H4 (cell line): ENCODE measurements around the gene INCENP. TPM values are rescaled to one million over a fixed set of nuclear protein-coding genes. Genes with fewer than 3 reads are reported as not detected.
"Not testable (repeated sequence)": the region's sequence is repeated elsewhere in the genome, so short reads cannot be mapped to it uniquely, and the experiment has no call there.

Source experiments
- DNase-seq: peaks from one replicate; pipeline ENCODE4 v3.0.0-alpha.2; 2015; ENCODE audit warnings: low spot score
- total RNA-seq: library from RNA; depleted of rRNA; stranded (reverse); fragments of >200 nt; shearing (Covaris generic); gene quantifications from 2 replicates; pipeline ENCODE4 v1.2.3, GENCODE V29; 2014; rRNA removed

The INCENP gene
- total RNA-seq, 1 experiment from 2014 or later = 48.9 TPM

- DNase-seq = no peak
Measured at GRCh38 chr11:62169448-62169847, 45.6 kb downstream of the INCENP start.

GRCh38 chr11:62169935-62170334 is 46.1 kb downstream of the INCENP start:
- no peak for DNase-seq

GRCh38 chr11:62171261-62171723 is 47.5 kb downstream of the INCENP start:
- peak; percentile 79 for DNase-seq

- no peak for DNase-seq
Measured at GRCh38 chr11:62172294-62172693, 48.5 kb downstream of the INCENP start.

- DNase-seq = no peak
Measured at GRCh38 chr11:62176766-62177165, 53.0 kb downstream of the INCENP start.

- no peak for DNase-seq
Measured at GRCh38 chr11:62179995-62180394, 56.2 kb downstream of the INCENP start.

- DNase-seq = no peak
Measured at GRCh38 chr11:62181097-62181496, 57.3 kb downstream of the INCENP start.

- no peak for DNase-seq
Measured at GRCh38 chr11:62182147-62182891, 58.5 kb downstream of the INCENP start.

GRCh38 chr11:62186195-62186594 is 62.4 kb downstream of the INCENP start:
- DNase-seq = no peak

GRCh38 chr11:62190011-62190410 is 66.2 kb downstream of the INCENP start, which contains the start of gene SCGB1D1:
Gene SCGB1D1 (plus strand): TSS chr11:62190216. CDS start chr11:62190285, 69 bp downstream.
- no peak for DNase-seq

- no peak for DNase-seq
Measured at GRCh38 chr11:62193952-62194351, 70.1 kb downstream of the INCENP start.

GRCh38 chr11:62195010-62195409 is 71.2 kb downstream of the INCENP start:
- not testable (repeated sequence) for DNase-seq

- DNase-seq = no peak
Measured at GRCh38 chr11:62195945-62196344, 72.1 kb downstream of the INCENP start.

GRCh38 chr11:62197400-62197799 is 73.6 kb downstream of the INCENP start:
- DNase-seq = not testable (repeated sequence)

- no peak for DNase-seq
Measured at GRCh38 chr11:62201376-62201775, 77.6 kb downstream of the INCENP start.

Other genes with a start within 250 kb of the INCENP start
- 34.8 and 47.1 TPM in 2 replicates for gene FADS3, start 232.5 kb upstream of the INCENP start, total RNA-seq
- 2.3 and 7.4 TPM in 2 replicates for gene RAB3IL1, start 206.4 kb upstream of the INCENP start, total RNA-seq
- gene BEST1, start 173.7 kb upstream of the INCENP start, total RNA-seq = 0.39 and 0.62 TPM in 2 replicates
- gene FTH1, start 156.4 kb upstream of the INCENP start, total RNA-seq = 966 and 1,264 TPM in 2 replicates
- gene SCGB1D1, start 66.2 kb downstream of the INCENP start, total RNA-seq = not detected in 2 replicates
- not detected in 2 replicates for gene SCGB2A1, start 84.7 kb downstream of the INCENP start, total RNA-seq
- gene SCGB1D2, start 118.2 kb downstream of the INCENP start, total RNA-seq = not detected in 2 replicates
- gene SCGB2A2, start 146.1 kb downstream of the INCENP start, total RNA-seq = not detected in 2 replicates
- not detected in 2 replicates for gene SCGB1D4, start 175.1 kb downstream of the INCENP start, total RNA-seq
- 4.3 and 10.6 TPM in 2 replicates for gene ASRGL1, start 213.4 kb downstream of the INCENP start, total RNA-seq